Measurements from ENCODE around the gene SH3BGRL. TPM values are rescaled to one million over a fixed set of nuclear protein-coding genes. Genes with fewer than 3 reads are reported as not detected.

Gene SH3BGRL
- total and polyA plus RNA-seq, 12 donors, result 59.5 to 201 (median 135) TPM

DNA sequence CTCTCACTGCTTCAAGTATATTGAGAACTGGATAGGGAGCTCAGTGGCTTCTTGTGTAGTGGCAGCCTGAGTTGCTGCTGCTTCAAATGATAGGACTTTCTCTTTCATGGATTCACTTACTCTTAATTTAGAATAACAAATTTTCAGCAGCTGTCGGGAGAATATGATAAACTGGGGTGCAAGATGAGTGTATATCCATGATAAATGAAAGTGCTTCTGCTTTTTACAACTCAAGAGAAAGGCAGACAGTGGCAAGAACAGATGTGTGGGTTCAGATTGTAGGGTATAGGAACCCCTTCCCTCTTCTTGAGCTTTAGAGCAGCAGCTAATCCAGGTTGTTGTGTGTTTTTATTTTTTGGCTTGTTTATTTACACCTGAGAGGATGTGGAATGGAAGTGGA lies 1.0 kb downstream of the SH3BGRL start:
- Histone ChIP-seq H3K36me3 (replicated peaks in 1 of 2) (no peaks in the 10 kb centered on the region), H3K4me1 (replicated peaks in 1 of 2) (peaks cover 5 to 8% of the 10 kb centered on the region in 2 donors), H3K27me3 (no peaks in the 10 kb centered on the region), H3K9me3 (replicated peaks in 1 of 3) (no peaks in the 10 kb centered on the region), H3K4me3 (peak overlapping the region in 2 of 4 donors; percentile 34 to 61), H3K27ac (peak overlapping the region in 4 of 5 donors; percentile 65 to 86 (median 76))
- intact Hi-C loops (cut with DNase I), result no loop called here
- peak in 1 of 7 donors; percentile 1 for DNase-seq
- TF ChIP-seq, protein P1, sequence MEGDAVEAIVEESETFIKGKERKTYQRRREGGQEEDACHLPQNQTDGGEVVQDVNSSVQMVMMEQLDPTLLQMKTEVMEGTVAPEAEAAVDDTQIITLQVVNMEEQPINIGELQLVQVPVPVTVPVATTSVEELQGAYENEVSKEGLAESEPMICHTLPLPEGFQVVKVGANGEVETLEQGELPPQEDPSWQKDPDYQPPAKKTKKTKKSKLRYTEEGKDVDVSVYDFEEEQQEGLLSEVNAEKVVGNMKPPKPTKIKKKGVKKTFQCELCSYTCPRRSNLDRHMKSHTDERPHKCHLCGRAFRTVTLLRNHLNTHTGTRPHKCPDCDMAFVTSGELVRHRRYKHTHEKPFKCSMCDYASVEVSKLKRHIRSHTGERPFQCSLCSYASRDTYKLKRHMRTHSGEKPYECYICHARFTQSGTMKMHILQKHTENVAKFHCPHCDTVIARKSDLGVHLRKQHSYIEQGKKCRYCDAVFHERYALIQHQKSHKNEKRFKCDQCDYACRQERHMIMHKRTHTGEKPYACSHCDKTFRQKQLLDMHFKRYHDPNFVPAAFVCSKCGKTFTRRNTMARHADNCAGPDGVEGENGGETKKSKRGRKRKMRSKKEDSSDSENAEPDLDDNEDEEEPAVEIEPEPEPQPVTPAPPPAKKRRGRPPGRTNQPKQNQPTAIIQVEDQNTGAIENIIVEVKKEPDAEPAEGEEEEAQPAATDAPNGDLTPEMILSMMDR (IDR thresholded peaks at IDR 0.05), result no peak
- TF ChIP-seq POLR2A (IDR thresholded peaks at IDR 0.05), result no peak
- WGBS, 4 donors, result 0 to 42% (median 12%) methylated on average over 1 of the region's 1 CpG

DNA sequence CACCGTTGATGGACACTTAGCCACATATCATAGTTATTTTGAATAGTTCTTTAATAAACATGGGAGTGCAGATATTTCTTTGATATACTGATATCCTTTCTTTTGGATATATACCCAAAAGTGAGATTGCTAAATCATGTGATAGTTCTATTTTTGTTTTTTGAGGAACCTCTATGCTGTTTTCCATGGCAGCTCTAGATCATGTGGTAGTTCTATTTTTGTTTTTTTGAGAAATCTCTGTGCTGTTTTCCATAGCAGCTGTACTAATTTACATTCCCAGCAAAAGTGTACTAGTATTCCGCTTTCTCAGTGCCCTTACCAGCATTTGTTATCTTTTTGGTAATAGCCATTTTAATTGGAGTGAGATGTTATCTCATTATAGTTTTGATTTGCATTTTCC lies 3.6 kb downstream of the SH3BGRL start:
- intact Hi-C loops (cut with DNase I), result no loop called here

GRCh38 chrX:81206476-81206875 lies 4.6 kb downstream of the SH3BGRL start:
- intact Hi-C loops (cut with DNase I), result no loop called here
- no peak for TF ChIP-seq POLR2A (IDR thresholded peaks at IDR 0.05)
- TF ChIP-seq, protein P1 (IDR thresholded peaks at IDR 0.05), result no peak
- no peak for DNase-seq
- Histone ChIP-seq H3K36me3 (replicated peaks in 1 of 2) (no peaks in the 10 kb centered on the region), H3K4me1 (replicated peaks in 1 of 2) (peaks cover 5 to 15% of the 10 kb centered on the region in 2 donors), H3K4me3 (no peak overlapping the region), H3K27me3 (no peaks in the 10 kb centered on the region), H3K9me3 (replicated peaks in 1 of 3) (no peaks in the 10 kb centered on the region), H3K27ac (no peak overlapping the region)
- 25 to 50% (median 38%) methylated on average over 1 of the region's 1 CpG for WGBS, 4 donors

More for the DNA sequence above, 3.6 kb downstream of the SH3BGRL start:
- DNase-seq, result no peak
- Histone ChIP-seq H3K4me3 (no peak overlapping the region), H3K27me3 (no peaks in the 10 kb centered on the region), H3K4me1 (replicated peaks in 1 of 2) (peaks cover 5 to 15% of the 10 kb centered on the region in 2 donors), H3K27ac (no peak overlapping the region), H3K9me3 (replicated peaks in 1 of 3) (no peaks in the 10 kb centered on the region), H3K36me3 (replicated peaks in 1 of 2) (no peaks in the 10 kb centered on the region)
- TF ChIP-seq, protein P1 (IDR thresholded peaks at IDR 0.05), result no peak
- TF ChIP-seq POLR2A (IDR thresholded peaks at IDR 0.05), result no peak
- WGBS, 4 donors, result 66 to 97% (median 84%) methylated on average over 2 of the region's 2 CpGs

DNA sequence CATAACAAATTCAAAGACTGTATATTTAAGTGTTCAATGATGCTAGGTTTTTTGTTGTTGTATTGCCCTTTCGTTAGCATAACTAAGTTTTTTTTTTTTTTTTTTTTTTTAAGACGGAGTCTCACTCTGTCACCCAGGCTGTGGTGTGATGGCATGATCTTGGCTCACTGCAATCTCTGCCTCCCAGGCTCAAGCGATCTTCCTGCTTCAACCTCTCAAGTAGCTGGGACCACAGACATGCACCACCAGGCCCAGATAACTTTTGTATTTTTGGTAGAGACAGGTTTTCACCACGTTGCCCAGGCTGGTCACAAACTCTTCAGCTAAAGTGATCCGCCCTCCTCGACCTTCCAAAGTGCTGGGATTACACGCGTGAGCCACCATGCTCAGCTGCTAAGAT lies 7.0 kb downstream of the SH3BGRL start:
- Histone ChIP-seq H3K4me3 (no peak overlapping the region), H3K36me3 (replicated peaks in 1 of 2) (no peaks in the 10 kb centered on the region), H3K27ac (no peak overlapping the region), H3K4me1 (replicated peaks in 1 of 2) (peaks cover 5 to 8% of the 10 kb centered on the region in 2 donors), H3K27me3 (no peaks in the 10 kb centered on the region), H3K9me3 (replicated peaks in 1 of 3) (no peaks in the 10 kb centered on the region)
- no peak for DNase-seq
- 73 to 88% (median 80%) methylated on average over 7 to 8 of the region's 8 CpGs for WGBS, 4 donors
- TF ChIP-seq POLR2A (IDR thresholded peaks at IDR 0.05), result no peak
- TF ChIP-seq, protein P1 (IDR thresholded peaks at IDR 0.05), result no peak
- intact Hi-C loops (cut with DNase I), result no loop called here

Data from adrenal gland (tissue), 12 donors.